ENCODE measurements around the gene MYO1G.
A peak's percentile ranks its signal among the peaks of the same experiment; 100 is the strongest.

- TF ChIP-seq CTCF (IDR thresholded peaks at IDR 0.05) (no peak), TCF7L2 (IDR thresholded peaks at IDR 0.05; ENCODE audit: low read depth, low read length) (no peak), REST (IDR thresholded peaks at IDR 0.05; ENCODE audit: insufficient read depth in 1 of 2, low read depth in 2 of 2, low read length in 1 of 2) (no peak), POLR2AphosphoS5 (IDR thresholded peaks at IDR 0.05; ENCODE audit: low read depth, low read length) (peak; percentile 49; the same call in 1 of the 2 replicates), SIN3A (IDR thresholded peaks at IDR 0.05; ENCODE audit: borderline replicate concordance, insufficient read depth, low read depth, low read length) (no peak)
These were observed 3.7 kb upstream of the MYO1G start for GRCh38 chr7:44982535-44982923.
